DMS53 treated with DMSO at 0.1 percent for 48 hours (cell line): ENCODE measurements around the gene ARHGEF4.

ENCODE experiments used
- DNase-seq: peaks from one replicate; lab custom pipeline; 2025; ENCODE audit not compliant: unreplicated experiment; lab: John Stamatoyannopoulos, UW

The ARHGEF4 gene

DNA sequence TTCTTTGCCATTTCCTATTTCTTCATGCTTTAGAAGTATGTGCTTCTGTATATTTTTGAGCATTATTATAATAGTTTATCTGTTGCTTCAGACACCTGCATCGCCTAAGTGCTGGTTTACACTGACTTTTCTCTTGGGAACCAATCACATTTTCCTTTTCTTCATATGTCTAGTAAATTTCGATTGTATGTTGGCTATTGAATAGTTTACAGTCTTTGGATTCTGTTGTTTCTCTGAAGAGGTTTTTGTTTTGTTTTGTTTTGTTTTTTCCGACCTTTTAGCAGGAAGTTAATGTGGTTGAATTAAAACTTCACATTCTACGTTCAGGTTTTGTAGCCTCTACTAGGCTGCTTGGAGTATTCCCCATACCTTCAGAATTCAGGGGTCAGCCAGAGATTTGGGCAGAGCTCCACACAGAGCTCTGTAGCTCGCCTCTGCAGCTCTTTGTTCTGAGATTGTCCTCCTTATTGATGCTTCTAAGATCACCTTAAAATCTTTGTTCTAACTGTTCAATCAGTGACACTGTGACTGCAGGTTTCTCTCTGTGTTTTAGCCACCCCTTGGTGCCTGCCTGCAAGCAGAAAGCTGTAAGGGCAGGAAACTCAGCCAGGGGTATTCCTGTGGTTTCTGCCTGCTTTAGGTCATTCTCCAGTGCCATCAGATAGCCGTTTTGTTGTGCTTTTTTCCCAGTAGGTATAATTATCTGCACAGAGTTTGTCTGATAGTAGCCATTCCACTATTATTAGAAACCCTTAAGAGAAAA lies 173.2 kb downstream of the ARHGEF4 start:
- DNase-seq, result no peak

DNA sequence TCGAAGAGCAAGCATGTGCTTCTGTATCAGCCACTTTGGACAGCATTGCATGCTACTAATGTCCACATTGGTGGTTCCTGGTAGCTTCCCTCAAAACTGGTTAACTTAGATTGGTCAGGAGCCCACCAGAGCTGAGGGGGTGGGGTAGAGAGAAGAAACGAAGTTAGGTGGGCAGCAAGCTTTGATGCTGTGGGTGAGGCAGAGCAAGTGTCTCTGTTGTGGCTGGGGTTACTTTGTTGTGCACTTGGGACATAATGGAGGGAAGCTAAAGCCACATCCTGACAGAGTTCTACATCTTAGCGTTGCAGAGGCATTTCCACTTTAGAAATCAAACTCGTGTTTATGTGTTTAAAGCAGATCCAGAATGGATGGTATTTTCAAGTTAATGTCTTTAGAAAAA lies 173.9 kb downstream of the ARHGEF4 start:
- DNase-seq, result no peak

DNA sequence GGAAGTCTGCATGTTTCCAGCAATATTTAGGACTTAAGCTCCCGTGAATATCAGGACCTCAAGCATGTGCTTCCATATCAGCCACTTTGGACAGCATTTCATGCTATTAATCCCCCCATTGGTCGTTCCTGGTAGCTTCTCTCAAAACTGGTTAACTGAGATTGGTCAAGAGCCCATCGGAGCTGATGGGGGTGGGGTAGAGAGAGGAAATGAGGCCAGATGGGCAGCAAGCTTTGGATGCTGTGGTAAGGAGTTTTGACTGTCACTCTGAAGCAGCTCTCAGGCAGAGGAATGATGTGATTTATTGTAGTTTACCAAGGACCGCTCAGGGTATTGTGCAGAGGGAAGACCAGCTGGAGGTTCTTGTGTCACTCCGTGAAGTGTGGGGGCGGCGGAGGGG lies 174.8 kb downstream of the ARHGEF4 start:
- DNase-seq, result no peak

DNA sequence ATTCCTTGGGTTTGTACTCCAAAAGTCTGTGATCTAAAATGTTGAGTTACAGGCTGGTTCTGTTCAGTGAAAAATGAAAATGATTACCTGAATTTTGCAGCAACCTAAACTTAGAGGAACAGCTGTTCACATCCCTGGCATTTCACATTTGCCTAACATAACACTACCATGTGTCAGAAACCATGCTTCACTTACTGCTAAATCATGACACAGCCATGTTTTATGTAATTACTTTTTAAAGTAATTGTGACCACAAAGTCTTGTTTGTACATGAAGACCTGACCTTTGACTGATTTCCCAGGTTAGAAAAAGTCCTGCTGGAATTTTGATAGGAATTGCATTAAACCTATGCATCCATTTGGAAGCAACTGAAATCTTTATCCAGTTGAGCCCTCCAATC lies 177.4 kb downstream of the ARHGEF4 start:
- no peak for DNase-seq

DNA sequence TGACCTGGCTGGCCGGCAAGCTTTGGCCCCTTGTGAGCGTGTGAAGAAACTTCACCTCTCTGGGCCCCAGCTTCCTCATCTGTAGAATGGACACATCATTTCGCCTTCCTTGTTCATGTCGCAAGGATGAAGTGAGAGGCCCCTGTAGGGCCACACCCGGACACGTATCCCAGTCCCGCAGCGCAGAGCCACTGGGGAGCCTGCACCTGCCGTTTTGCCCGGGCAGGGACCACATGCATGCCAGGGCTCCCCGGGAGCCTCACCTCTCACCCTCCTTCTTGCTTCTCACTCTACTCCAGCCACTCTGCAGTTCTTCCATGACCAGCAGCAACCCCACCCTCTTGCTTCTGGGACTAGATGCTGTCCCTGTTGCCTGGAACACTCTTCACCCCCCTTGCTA lies 179.1 kb downstream of the ARHGEF4 start:
- no peak for DNase-seq

DNA sequence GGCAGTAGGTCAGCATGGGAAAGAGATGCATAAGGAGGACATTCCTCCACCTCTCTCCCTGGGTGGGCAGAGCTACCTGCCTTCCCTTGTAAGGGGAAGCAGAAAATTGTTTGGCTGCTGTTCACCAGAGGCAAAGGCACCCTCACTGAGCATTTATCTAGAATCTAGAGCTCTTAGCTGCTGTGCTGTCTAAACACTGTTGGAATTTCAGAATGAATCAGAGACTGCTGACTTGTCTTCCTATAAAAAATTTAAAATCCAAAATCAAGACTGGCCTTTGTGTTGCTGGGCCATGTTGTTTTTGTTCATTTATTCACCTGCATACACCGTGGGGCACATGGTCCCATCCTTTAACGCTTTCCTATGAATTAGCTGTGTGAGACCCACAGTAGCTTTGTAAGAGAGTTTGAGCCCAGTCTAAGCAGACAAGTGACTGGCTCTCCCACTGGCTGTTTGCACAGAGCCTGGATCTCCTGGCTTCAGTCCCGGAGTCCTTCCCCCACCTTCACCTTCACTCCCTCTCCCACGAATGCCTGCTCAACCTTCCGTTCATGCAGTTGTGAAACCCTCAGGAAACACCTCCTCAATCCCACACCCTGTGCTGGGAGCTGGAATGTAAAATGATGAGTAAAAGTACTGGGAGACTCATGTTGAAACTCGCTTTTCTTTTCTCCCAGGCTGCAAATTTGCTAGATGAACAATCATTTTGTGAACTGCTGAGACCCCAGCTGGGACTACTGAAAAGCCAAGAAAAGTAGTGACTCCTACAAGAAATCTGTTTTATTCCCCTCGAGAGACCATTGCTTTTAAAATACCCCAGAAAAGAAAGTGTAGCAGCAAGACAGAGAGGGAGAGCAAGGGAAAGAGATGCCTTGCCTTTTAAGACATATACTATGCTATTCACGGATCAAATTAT lies 180.4 kb downstream of the ARHGEF4 start:
- no peak for DNase-seq

DNA sequence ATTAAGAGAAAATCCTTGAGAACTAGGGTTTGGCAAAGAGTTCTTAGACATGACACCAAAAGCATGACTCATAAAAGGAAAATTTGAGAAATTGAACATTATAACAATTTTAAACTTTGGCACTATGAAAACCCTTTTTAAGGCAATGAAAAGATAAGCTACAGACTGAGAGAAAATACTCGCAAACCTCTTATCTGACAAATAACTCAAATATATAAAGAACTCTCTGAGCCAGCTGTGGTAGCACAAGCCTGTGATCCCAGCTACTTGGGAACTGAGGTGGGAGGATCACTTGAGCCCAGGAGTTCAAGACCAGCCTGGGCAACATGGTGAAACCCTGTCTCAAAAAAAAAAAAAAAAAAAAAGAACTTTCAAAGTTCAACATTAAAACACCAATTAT lies 186.0 kb downstream of the ARHGEF4 start:
- no peak for DNase-seq

DNA sequence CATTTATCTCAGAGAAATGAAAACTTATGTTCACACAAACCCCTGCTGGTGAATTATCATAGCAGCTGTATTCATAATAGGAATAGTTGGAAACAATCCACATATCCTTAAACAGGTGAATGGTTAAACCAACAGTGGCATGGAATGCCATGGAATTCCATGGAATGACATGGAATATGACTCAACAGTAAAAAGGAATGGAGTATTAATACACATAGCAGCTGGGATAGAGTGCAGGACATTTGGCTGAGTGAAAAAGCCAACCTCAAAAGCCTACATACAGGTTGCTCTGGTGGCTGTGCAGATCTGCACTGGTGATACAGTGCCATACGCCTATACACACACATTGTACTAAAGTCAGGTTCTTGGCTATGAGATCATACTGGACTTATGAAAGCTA lies 187.0 kb downstream of the ARHGEF4 start:
- DNase-seq, result no peak

DNA sequence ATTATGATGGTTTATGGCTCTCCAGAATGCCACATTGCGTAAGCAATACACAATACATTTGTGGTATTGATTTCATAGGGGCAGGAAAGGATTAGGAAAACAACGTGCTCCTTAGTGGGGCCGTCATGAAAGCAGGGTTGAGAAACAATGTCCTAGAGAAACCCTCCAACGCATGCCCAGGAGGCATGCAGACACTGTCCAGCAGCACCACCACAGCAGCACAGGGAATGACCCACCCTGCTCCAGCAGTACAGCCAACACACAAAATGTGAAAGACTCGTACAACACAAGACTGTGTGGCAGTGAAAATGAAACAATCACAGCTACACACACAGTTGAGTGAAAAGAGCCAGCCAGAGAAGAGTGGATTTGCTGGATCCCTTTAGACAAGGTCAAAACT lies 190.2 kb downstream of the ARHGEF4 start:
- DNase-seq, result no peak

DNA sequence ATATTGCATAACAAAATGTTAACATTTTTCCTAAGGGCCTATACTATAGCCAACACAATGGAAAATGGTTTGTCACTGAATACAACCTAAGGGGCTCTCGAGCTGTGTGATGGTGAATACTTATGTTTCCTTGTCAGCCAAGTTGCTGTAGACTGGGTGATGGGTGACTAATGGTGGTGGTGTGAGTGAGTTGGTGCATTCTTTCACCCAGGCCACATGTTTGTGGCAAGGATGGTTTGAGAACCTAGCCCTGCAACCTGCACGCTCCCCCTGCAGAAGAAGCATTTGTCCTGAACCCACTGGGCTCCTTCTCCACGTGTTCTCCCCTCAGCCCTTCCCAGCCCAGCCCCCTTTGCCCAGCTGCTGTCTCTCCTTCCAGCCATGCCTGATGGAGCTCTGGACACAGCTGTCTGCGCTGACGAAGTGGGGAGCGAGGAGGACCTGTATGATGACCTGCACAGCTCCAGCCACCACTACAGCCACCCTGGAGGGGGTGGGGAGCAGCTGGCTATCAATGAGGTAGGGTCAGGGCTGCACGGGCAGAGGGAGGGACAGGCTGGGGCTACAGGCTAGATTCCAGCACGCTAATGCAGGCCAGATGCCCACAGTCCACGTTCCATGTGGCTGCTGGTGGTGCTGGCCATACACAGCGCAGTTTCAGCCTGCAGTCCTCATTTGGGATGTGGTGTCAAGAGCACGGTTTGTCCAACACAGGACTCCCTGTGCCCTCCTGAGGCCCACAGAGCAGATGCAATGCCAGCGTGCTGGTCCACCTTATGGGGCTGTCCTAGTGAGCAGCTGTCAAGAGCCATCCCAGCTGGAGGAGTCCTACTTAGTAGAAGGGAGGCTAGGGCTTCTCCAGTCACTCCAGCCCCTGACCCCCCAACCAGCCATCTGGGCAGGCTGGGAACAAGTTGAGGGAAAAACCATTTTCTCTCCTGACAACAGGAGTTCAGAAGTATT lies 191.1 kb downstream of the ARHGEF4 start:
- DNase-seq, result no peak

DNA sequence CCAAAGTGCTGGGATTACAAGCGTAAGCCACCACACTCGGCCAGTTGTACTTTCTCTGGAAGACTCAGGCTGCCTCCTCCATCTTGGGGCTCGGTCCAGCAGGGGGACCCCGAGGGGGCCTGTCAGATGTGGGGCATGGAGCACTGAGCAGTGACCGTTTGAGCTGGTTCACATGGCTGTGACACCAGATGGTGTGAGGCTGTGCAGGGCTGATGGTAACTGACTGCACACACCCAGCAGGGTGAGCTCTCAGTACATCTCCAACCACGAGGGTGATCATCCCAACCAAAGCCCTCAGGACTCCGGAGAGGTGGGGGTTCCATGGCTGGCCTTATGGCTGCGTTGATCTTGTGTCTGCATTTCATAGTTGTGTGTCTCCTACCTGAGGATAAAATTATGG lies 193.1 kb downstream of the ARHGEF4 start:
- no peak for DNase-seq

DNA sequence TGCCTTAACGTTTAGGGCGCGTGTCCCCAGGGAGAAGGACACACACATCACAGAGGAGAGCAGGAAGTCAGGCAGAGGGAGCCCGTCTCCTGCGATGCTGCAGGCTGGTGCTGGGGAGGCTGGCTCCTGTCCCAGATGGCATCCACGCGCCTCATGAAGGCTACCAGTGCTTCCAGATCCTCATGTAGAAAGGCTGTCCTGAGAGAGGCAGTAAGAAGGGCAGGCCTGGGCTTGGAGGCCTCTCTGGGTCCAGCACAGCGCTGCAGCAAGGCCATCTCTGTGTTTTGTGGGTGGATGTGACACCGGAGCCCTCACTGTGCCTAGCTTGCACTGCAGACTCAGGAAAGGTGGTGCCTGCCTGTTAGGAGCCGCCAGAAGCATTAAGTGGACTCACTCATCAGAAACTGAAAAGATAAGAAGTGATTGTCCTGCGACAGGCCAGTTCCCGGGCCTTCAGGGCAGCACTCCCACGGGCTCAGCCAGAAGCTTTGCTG lies 193.8 kb downstream of the ARHGEF4 start:
- DNase-seq, result no peak

DNA sequence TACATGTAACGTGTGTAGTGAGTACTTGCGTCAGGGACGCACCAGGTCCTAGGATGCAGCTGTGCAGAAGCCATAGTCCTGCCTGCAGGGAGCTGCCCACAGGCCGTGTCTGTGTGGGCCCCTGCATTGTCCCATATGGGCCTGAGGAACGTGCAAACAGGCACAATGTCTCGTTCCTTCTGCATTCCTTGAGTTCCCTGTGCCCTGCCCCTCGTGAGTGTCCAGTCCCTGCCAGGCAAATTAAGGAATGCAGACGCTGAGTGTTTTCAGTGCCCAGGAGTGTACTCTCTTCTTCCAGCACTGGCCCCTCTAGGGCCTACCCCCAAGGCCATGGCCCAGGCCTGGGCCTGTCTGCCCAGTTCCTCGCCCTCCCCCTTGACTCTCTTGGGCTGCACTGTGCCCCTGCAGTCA lies 194.7 kb downstream of the ARHGEF4 start:
- no peak for DNase-seq

DNA sequence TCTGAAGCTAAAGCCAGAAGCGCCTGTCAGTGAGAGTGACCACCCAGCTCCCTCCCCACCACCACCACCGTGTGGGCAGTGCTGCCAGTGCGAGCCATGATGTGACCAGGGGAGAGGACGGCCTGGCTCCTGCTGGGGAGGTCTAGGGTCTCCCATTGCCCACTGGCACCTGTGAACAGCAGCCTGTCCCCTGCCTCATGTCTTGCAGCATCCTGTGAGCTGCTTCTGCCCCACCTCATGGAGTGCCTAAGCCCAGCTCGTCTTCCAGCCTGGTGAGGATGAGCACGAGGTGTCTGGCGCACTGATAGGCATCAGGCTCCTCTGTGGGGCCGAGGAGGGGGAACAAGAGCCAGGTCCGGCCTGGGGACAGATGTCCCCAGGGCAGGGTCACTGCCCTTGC lies 195.2 kb downstream of the ARHGEF4 start:
- DNase-seq, result no peak

DNA sequence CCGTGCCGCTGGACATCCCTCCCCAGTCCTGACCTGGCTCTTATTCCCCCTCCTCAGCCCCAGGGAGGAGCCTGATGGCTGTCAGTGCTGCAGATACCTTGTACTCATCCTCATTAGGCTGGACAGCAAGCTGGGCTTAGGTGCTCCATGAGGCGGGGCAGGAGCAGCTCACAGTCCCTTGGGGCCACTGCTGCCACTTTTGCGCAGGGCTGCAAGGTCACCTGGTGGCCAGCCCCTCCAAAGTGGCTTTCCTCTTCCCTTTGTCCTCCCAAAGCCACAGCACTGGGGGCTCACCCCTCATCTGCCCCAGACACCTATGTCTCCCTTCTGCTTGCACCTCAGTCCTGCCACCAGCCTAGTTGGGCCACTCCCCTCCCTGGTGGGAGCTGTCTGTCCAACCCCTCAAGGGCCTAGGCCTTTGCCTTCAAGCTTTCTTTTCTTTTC lies 195.7 kb downstream of the ARHGEF4 start:
- DNase-seq, result no peak

DNA sequence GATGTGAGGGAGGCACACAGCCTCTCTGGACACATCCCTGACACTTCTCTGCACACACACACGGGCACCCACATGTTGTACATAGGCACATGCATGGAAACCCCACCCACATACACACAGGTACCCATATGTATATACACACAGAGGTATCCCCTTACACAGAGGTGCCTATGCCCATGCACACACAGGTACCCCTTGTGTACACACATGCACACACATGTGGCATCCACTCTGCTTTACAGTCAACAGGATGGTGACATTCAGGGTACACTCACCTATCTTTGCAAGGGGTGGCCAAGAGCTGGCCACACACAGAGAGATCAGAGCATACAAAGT lies 197.0 kb downstream of the ARHGEF4 start:
- no peak for DNase-seq

DNA sequence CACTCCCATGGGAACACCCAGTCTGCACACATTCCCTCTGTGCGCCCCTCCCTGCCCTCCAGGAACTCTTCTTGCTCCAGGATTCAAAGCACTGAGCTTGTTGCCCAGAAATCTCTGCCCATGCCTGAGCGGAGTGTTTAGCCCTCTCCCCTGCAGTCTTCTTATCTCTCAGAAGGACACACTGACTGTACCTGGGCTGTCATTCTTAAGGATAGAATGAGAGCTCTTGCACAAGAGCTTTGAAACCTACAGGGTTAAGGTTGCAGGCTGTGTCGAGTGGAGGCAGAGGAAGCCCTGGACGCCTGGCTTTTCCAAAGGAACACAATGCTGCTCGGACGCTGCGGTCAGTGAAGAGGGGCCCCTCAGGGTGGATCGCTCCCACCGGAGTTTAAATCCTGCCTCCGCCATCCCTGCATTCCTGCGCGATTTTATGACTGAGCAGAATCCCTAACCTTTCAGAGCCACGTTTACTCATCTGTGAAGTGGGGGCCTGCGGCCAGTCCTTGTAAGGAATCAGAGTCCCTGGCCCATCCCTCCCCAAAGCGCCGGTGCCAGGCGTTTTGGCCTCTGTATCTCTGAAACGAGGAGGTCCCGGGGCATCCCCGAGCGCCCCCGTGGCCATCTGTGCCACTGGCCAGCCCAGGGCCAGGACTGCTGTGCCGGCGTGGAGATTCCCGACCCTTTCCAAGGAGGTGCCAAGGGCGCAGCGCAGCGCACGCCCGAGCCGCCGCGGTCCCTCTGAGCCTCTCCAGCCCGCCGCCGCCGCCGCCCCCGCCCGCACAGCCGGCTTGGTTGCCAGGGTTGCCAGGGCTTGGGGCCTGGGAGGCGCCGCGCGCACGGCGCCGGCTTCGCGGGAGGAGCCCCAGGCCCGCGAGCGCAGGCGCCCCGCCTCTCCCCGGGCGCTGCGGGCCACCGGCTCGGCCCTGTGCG lies 197.7 kb downstream of the ARHGEF4 start:
- DNase-seq, result no peak

DNA sequence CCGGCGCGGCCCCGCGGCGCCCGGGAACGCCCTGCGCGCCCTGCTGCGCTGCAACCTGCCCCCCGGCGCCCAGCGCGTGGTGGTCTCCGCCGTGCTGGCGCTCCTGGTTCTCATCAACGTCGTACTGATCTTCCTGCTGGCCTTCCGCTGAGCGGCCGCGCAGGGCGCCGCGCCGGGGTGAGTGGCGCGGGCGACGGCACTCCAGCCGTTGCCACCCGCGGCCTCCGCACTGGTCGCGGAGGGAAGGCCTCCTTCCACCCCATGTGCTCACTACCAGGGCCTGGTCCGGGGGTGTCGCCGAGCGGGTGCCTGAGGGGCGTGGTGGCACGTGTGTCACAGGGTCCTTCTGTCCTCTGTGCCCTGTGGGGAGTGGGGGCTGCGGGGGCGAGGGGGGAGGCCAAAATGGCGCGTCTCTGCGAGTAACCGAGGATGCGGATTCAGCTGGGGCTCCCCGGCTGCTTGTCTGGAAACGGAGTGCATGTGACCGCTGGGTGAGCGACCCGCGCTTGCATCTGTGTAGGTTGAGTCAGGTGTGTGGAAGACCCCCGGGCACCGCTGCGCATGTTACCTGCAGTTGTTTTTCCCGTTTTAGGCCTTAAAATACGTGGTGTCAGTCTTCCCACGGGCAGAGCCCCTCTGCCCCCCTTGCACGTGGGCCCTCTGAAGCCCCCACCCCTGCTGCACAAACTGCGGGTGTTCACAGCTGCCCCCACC lies 198.6 kb downstream of the ARHGEF4 start:
- no peak for DNase-seq

DNA sequence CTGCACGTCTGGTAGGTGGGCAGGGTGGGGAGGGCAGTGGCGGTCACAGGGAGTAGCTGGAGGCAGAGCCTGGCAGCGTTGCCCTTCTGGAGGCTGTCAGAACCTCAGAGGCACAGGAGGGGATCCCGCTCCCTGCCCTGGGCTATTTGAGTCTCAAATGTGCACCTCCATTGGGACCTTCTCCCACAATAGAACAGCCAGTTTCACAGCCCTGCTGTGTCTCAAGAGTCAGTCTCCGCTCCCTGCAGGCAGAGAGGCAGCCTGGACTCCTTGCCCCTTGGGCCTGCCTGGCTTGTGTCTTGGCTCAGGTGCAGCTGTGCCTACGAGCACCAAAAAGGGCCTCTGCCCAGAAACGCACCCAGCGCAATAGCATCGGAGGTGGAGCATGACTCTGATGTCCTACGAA lies 199.1 kb downstream of the ARHGEF4 start:
- no peak for DNase-seq
